ENCODE measurements around the gene SPRR2G.
A peak's percentile ranks its signal among the peaks of the same experiment; 100 is the strongest.
"Not testable (repeated sequence)": the region's sequence is repeated elsewhere in the genome, so short reads cannot be mapped to it uniquely, and the experiment has no call there.

SPRR2G gene

GRCh38 chr1:153112454-153112853, 38.2 kb downstream of the SPRR2G start:
- not testable (repeated sequence) for DNase-seq

DNA sequence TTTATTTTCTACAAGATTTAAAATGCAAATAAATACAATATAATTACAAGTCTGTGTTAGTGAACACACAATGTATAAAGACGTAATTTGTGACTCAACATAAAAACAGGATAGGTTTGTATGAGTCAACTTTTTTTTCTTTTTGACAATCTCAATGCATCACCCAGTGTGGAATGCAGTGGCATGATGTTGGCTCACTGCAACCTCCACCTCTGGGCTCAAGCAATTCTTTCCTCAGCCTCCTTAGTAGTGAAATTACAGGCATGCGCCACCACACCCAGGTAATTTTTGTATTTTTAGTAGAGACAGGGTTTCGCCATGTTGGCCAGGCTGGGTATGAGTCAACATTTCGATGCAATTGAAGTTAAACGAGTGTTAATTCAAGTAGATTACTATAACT, 50.4 kb downstream of the SPRR2G start:
- peak; percentile 25 for DNase-seq
